NOMO-1 treated with dmso at 0.1 percent for 144 hours (cell line): ENCODE data around the gene SMIM29.

Experiments
- DNase-seq: peaks from one replicate; lab custom pipeline; 2025; ENCODE audit not compliant: unreplicated experiment; lab: John Stamatoyannopoulos, UW

Gene SMIM29

DNA sequence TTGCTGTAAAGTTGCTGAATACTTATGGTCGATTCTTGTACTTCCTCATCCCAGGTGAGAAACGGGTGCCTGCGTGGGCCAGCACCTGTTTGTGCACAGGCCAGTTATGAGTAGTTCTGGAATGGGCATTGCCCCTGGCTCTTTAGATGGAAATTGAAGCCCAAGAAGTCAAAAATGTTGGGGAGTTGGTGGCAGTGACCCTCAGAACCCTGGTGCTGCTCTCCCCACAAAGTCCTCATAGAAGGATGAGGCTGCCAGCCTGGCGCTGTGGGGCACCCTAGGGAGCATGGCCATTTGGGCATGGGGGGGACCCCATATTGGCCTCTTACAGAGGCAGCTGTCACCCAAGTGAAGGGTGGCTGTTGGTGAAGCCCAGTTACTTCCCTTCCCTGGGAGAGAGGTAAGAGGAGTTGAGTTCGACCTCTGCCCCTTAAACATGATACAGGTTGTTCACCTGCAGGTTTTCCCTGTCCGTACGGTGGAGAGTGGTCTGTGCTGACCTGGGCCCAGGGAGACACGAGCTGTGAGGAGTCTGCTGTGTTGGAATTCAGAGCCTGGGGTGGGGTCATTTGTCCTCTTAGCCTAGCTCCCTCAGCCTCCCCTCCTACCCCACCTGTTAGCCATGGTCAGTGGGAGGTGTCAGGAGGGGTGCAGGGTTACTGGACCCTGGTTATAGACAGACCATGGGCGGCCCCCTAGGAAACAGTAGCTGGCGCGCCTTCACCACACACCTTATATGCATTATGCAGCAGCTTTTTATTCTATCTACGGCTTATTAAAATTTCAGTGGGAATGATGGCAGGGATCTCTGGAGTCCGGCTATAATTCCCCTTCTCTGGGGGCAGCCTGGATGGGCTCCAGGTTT lies 7.2 kb downstream of the SMIM29 start:
- no peak for DNase-seq

DNA sequence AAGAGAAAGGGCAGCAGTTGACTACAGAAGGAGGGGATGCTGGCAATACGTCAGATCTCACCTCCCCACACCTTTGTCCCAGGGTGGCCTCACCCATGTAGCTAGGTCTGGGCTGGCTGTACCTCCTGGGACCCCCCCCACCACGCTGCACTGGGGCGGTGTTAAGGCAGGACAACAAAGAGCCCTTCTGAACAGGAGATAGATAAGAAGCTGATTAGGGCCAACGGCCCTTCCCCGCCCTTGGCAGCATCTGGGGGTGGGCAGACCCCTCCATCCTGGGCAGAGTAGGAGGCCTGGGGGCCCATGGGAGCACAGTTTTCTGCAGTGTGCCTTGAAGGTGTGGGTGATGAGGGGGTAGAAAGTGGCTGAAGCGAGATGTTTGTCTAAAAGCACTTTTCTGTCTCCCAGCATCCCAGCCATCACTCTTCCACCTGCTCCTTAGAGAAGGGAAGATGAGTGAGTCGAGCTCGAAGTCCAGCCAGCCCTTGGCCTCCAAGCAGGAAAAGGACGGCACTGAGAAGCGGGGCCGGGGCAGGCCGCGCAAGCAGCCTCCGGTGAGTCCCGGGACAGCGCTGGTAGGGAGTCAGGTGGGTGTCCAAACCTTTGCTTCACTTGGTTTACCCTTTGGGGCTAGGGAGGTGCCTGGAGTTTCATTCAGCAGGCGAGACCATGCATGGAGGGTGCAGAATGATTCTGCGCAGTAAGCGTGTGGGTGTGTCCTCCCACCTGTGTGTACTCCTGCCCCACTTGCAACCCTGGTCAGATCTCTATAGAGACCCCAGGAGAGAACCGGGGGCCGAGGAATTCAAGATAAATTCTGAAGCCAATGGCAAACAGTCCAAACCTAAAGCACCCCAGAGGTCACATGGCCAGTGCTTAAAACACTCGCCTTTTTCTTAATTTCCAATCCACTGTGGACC lies 8.2 kb downstream of the SMIM29 start:
- no peak for DNase-seq

- DNase-seq: no peak
Observed at GRCh38 chr6:34239893-34240292, 8.9 kb downstream of the SMIM29 start.

DNA sequence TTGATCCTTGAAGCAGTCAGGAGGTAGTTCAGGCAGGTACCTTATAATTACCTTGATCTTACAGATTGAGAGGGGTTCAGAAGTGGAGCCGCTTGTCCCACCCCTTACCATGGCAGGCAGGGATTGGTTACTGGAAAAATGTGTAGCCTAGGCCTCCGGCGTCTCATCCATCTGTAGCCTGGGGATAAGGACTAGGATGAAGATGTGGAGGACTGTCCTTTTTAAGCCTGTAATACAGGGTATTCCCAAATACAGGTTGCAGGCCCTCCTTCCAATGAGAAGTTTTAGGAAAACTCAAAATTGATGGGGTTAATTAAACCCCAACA lies 9.3 kb downstream of the SMIM29 start:
- DNase-seq: no peak

- no peak for DNase-seq
Observed at GRCh38 chr6:34238585-34239499, 10.0 kb downstream of the SMIM29 start.

DNA sequence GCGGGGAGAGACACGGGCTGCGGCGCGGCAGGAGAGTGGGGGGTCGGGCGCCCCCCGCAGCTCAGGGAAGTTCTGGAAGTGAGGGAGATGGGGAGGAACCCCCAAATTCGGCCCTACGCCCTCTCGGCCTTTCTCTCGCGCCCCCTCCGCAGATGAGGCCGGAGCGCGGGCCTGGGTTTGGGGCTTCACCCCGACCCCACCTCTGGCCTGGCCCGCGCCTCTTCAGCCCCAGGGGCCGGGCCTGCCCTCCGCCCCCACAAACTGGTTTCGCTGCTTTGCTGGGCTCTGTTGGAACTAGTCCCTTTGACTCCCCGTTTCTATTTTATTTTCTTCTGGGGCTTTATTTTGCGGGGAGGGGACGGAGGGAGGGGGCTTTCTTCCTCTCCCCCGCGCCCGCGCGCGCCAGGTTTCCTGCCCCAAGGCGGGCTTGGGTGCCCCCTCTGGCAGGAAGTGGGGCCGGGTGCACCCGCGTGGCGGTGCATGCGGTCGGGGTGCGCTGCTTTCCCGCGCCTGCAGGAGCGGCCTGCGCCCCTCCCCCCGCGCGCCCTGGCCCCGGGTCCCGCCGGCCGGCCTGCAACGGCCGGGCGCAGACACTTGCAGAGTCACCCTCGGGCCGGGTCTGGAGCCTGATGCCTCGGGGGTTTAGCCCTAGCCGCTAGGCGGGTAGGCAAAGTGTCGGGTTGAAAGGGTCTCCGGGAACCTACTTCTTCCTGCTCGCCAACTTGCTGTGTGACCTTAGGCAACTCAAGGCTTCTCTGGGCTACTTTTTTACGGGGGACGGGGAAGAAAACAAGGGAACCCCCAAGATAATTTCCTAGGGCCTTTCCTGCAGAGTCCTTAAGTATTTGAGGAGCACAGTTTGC lies 10.9 kb downstream of the SMIM29 start:
- peak; percentile 27 for DNase-seq

GRCh38 chr6:34237316-34237721 lies 11.5 kb downstream of the SMIM29 start:
- DNase-seq: no peak

- peak; percentile 76 for DNase-seq
Observed at GRCh38 chr6:34236443-34237315, 12.1 kb downstream of the SMIM29 start, which contains the start of gene HMGA1. Gene HMGA1 (plus strand): TSS chr6:34236873. CDS start chr6:34240781, 3,908 bp downstream.

DNA sequence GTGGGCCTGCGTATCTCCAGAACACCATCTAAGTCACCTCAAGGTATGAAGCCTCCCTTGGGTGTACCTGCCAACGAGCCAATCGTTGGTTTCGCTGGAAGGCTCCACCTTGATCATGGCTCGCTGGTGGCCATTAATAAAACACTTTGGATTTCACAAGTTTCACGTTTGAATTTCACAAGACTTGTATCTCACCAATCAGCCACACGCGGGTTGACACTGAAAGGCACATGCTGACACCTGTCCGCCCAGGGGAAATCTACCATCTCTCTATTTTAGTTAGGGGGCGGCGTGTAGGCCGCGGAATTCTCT lies 12.7 kb downstream of the SMIM29 start:
- no peak for DNase-seq

DNA sequence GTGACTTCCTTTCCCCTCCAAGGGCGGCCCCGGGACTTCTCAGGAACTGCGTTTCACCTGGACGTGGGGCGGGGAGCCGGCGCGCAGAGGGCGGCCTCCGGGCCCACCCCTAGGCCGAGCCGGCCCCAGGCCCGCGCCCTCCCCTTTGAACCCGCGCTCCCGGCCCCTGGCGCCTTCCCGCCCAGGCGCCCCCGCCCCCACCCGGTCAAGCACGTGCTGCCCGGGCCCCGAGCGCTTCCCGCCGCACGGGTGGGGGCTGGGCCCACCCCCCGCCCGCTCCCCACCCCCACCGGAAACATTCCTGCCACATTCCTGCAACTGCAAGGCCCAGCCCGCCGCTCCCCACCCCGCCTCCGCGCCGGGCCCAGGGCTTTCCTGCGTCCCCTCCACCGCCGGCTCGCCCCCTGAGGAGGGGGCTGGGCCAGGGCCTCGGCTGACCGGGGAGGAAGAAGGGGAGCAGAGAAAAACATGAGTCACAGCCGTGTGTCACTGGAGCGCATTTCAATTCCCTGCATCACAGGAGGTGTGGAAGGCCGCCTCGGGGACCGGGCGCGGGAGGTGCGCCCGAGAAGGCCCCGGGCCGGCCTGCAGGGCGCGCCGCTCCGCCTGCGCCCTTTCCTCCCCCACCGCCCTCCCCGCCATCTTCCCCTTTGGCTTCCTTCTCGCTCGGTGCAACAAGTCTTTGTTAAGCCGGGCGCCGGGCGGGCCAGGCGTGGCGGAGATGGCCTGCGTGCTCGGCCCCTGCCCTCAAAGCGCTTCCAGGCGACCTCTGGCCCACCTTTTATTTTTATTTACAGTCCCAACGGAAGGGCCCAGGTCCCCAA lies 13.3 kb downstream of the SMIM29 start:
- DNase-seq: no peak

- DNase-seq: no peak
Observed at GRCh38 chr6:34234667-34235306, 14.0 kb downstream of the SMIM29 start.

- no peak for DNase-seq
Observed at GRCh38 chr6:34233867-34234266, 14.9 kb downstream of the SMIM29 start.

- DNase-seq: no peak
Observed at GRCh38 chr6:34232901-34233300, 15.9 kb downstream of the SMIM29 start.

DNA sequence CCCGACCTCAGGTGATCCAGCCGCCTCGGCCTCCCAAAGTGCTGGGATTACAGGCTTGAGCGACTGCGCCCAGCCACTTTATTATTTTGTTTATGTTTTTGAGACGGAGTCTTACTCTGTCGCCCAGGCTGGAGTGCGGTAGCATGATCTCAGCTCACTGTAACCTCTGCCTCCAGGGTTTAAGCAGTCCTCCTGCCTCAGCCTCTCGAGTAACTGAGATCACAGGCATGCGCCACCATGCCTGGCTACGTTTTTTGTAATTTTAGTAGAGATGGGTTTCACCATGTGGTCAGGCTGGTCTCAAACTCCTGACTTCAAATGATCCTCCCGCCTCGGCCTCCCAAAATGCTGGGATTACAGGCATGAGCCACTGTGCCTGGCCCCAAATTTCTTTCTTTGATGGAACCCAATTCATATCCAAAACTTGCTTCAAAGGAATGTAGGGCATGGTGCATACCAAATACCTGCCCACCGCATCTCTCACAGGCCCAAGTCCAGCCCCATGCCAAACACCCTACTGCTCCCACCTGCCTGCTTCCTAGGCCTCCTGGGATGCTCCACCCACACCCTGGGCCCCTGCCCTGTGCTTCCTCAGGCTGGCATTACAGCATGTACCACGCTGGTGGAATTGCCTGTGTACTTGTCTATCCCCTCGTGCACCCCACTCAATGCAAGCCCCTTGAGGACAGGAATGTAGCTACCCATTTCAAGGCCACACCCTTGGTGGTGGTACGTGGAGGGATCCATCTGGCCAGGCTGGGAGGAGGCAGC lies 17.1 kb downstream of the SMIM29 start:
- no peak for DNase-seq

DNA sequence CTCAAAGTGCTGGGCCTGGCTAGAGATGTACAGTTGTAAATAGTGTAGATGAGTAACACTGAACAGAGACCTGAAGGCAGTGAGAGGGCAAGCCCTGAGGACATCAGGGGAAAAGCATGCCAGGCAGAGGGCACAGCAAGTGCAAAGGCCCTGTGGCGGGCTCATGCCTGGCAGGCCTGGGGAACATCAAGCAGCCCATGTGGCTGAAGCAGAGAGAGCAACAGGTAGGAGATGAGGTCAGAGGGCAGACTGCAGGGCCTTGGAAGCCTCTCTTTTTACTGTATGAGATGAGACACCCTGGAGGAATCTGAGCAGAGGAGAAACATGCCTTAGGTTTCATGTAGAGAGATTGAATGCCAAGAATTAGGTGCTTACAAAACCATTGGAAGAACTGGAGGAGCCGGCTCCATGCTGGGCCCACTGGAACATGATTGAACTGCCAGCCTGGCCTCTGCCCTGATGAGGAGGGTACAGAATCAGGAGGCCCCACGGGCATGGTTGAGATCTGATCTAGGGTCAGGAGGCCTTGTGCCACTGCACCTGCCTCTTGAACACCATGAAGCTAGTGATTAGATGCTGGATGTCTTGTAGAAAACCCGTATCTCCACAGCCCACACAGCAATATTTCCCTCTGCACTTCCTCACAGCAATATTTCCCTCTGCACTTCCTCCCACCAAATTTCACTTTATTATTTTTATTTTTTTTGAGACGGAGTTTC lies 18.0 kb downstream of the SMIM29 start:
- no peak for DNase-seq

DNA sequence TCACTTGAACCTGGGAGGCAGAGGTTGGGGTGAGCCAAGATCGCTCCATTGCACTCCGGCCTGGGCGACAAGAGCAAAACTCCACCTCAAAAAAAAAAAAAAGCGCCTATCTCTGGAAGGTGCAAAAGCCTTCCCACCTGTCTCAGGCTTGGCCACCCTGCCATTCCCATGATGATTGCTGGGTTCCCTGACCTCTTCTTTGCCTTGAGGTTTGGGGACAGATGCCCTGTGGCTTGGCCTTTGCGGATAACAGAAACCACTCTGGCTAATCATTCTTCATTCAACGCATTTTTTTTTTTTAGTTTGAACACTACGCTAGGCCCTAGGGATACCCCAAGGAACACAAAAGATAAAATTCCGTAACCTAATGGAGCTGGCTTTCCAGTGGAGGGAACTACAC lies 18.9 kb downstream of the SMIM29 start:
- DNase-seq: no peak
